NB4 (cell line): Measurements from ENCODE around the gene FHIT.

Source experiments
- DNase-seq: peaks from one replicate; pipeline ENCODE4 v3.0.0; 2010; ENCODE audit warnings: low read depth
- H3K4me3 ChIP-seq: one replicate; pipeline ENCODE4 v1.5.1; 2011; ENCODE audit warnings: mild to moderate bottlenecking, low read depth, low read length, moderate library complexity
- MYC ChIP-seq: IDR thresholded peaks from 2 replicates; pipeline ENCODE4 v1.6.1; 2011; ENCODE audit warnings: low read depth, low read length
- POLR2A ChIP-seq: IDR thresholded peaks from 2 replicates; pipeline ENCODE4 v1.6.1; 2011; ENCODE audit warnings: mild to moderate bottlenecking; ENCODE audit not compliant: insufficient read length; ENCODE audit errors: extremely low read depth
- TF ChIP-seq, protein P1 (sequence below): IDR thresholded peaks from one replicate; pipeline ENCODE4 v1.5.1; 2012; ENCODE audit warnings: low read depth, low read length
- TF ChIP-seq, protein P2 (sequence below): IDR thresholded peaks from 2 replicates; pipeline ENCODE4 v1.6.1; 2011; ENCODE audit warnings: low read depth, low read length

FHIT gene

DNA sequence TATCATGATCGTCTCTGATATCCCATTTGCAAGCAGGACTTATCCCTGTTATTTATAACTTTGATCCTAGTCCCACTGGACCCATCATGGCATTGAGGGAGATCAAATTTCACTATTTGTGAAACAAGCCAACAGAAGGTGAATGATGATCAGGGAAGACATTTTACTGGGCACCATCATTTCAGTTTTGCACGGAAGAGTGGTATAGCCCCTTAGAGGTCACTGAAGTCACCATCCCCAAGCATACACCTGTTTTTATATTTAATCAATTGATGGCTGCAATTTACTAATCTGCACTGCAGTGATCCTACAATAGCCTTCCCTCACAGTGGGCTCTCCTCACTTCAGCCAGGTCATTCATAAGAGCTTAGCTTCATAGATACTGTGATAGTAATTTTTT is 132.4 kb downstream of the FHIT start:
- H3K4me3 ChIP-seq = no peak overlapping the region
- DNase-seq = no peak

DNA sequence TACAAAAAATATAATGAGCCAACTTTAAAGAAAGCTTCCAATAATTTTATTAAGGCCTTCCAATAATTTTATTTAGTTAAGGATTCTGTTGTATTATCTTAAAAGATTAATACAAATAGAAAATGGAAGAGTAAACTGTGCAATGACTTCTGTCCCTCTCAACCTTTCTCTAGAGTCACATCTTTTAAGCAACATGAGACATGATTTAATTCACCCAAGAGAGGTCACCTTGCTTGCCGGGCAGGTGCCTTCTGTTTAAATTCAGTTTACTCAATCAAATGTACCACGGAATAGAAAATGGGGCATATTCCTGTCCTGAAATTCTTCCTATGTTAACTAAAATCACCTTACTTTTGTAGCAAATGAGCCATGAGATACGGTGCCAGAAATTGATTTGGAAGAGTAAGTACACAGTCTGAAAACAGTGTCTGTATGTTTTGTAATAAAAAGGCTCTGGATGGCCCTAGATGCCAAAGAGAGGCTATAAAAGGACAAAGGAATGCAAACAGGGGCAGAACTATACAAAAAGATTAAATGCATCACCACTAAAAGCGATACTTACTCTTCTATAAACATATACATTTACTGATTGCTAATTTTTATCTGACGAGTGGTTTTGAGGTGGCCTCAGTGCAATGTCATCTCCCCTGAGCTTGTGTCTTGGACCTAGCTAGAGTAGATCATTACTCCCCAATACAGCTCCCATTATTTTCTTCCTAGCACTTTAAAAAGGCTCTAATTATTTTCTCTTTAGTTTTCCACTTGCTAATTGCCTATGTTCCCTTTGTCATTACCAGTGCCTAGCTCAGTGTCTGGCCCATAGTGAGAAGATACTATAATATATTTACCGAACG is 134.0 kb downstream of the FHIT start:
- no peak for DNase-seq
- H3K4me3 ChIP-seq = no peak overlapping the region
- TF ChIP-seq POLR2A = no peak
- TF ChIP-seq, protein P1, sequence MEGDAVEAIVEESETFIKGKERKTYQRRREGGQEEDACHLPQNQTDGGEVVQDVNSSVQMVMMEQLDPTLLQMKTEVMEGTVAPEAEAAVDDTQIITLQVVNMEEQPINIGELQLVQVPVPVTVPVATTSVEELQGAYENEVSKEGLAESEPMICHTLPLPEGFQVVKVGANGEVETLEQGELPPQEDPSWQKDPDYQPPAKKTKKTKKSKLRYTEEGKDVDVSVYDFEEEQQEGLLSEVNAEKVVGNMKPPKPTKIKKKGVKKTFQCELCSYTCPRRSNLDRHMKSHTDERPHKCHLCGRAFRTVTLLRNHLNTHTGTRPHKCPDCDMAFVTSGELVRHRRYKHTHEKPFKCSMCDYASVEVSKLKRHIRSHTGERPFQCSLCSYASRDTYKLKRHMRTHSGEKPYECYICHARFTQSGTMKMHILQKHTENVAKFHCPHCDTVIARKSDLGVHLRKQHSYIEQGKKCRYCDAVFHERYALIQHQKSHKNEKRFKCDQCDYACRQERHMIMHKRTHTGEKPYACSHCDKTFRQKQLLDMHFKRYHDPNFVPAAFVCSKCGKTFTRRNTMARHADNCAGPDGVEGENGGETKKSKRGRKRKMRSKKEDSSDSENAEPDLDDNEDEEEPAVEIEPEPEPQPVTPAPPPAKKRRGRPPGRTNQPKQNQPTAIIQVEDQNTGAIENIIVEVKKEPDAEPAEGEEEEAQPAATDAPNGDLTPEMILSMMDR = no peak
- no peak for TF ChIP-seq MYC
- TF ChIP-seq, protein P2, sequence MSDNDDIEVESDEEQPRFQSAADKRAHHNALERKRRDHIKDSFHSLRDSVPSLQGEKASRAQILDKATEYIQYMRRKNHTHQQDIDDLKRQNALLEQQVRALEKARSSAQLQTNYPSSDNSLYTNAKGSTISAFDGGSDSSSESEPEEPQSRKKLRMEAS = no peak

More for the DNA sequence above, 132.4 kb downstream of the FHIT start:
- no peak for TF ChIP-seq MYC
- TF ChIP-seq, protein P1 = no peak
- no peak for TF ChIP-seq POLR2A
- TF ChIP-seq, protein P2 = no peak

DNA sequence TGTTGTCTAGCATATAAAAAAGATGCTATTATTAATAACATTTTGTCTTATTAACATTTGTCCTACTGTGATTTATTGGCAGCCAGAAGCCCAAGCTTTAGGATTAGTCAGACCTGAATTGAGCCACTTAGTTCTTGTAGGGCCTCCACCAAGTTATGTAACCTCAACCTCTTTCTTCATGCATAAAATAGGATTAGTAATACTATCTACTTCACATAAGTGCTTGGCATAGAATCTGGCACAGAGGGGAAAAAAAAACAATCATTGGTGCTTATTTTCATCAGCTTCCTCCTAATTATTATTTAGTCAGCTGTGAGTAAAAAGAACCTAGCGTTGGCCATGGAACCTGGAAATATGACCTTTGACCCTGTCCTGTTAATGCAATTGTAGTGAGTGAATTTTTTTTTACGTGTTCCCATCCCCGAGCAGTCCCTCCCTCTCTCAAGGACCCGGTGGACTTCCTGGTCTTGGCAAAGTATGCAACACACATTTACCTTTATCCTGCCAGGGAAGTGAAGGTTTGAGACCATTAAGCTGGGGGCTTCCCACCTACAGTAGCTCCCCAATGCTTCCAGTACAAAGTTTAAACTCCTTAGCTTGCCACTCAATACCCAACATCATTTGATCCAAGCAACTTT is 136.8 kb downstream of the FHIT start:
- H3K4me3 ChIP-seq = no peak overlapping the region
- DNase-seq = no peak

DNA sequence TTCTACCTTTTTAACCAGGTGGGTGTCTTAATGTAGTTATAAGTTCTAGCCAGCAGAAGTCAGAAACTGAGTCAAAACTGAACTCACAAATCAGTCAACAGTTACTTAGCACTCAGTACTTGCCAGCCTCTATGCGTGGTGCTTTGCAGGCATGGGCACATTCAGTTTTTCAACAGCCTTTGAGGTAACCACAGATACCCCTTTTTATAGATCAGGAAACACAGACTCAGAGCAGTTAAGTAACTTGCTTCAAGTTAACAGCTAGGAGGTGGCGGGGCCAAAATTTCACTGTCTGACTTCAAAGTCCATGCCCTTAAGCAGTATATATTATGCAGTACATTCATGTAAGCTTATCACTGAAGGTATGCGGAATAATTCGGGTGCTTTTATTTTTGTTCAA is 139.4 kb downstream of the FHIT start:
- no peak for DNase-seq
- no peak overlapping the region for H3K4me3 ChIP-seq
- TF ChIP-seq POLR2A (no peak), MYC (no peak)
- TF ChIP-seq, protein P2 = no peak
- TF ChIP-seq, protein P1 = no peak

More for the DNA sequence above, 136.8 kb downstream of the FHIT start:
- no peak for TF ChIP-seq POLR2A
- TF ChIP-seq, protein P1 = no peak
- no peak for TF ChIP-seq MYC

DNA sequence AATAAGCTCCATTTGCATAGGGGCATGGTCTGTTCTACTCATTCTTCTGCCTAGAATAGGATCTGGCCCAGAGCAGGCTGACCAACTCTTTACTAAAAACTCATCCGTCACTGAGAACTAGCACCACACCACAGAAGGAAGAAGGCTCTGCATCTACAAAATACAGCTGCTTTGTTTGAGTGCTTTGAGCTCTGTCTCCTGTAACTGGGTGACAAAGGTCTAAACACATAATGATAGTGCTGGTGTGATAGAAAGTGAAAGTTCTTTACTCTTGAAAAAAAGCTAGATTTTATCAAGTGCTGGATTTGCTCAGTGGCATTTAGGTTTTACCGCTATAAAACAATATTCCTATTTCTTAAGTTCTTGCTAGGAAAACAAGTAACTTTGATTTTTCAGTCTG is 140.7 kb downstream of the FHIT start:
- H3K4me3 ChIP-seq = no peak overlapping the region
- TF ChIP-seq POLR2A (no peak), MYC (no peak)
- no peak for DNase-seq

DNA sequence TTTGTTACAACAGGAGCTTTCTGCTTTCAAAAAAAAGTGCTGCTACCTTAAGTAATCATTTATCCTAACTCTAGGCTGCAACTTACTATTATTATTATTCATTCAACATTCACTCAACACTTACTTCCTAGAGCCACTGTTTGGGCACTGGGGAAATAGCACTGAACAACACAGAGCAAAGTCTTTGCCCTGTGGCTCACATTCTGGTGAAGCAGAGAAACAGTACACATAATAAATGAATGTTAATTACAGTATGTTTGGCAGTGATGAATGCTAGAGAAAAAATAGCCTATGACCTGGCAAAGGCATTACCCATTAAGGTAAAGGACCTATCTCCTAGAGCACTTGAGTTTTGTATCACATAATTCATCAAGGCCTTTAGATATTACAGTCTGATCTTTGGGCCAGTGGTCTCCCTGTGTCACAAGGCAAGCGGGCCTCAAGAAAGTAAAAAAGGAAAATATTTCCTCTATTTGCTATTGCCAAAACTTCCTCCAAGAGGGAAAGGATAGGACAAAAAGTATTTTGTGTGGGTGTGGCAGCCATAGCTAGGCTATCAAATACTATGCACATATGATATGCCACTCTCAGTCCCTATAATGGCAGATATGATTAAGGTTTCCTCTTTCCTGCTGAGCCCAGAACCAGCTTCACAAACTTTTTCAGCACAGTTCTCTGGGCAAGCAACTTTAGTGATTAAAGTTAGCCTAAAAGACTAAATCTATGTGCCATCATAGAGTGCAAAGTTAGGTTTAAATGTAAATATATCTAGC is 142.8 kb downstream of the FHIT start:
- no peak overlapping the region for H3K4me3 ChIP-seq
- no peak for DNase-seq
- TF ChIP-seq, protein P2 = no peak
- TF ChIP-seq, protein P1 = no peak
- TF ChIP-seq MYC (no peak), POLR2A (no peak)
